GM19240 (cell line): ENCODE data around the gene FKRP.
A peak's percentile ranks its signal among the peaks of the same experiment; 100 is the strongest.
"Not testable (repeated sequence)": the region's sequence is repeated elsewhere in the genome, so short reads cannot be mapped to it uniquely, and the experiment has no call there.

Source experiments
- DNase-seq: peaks from one replicate; pipeline ENCODE4 v3.0.0; 2011; ENCODE audit warnings: low spot score; ENCODE audit not compliant: insufficient read length

Gene FKRP

DNA sequence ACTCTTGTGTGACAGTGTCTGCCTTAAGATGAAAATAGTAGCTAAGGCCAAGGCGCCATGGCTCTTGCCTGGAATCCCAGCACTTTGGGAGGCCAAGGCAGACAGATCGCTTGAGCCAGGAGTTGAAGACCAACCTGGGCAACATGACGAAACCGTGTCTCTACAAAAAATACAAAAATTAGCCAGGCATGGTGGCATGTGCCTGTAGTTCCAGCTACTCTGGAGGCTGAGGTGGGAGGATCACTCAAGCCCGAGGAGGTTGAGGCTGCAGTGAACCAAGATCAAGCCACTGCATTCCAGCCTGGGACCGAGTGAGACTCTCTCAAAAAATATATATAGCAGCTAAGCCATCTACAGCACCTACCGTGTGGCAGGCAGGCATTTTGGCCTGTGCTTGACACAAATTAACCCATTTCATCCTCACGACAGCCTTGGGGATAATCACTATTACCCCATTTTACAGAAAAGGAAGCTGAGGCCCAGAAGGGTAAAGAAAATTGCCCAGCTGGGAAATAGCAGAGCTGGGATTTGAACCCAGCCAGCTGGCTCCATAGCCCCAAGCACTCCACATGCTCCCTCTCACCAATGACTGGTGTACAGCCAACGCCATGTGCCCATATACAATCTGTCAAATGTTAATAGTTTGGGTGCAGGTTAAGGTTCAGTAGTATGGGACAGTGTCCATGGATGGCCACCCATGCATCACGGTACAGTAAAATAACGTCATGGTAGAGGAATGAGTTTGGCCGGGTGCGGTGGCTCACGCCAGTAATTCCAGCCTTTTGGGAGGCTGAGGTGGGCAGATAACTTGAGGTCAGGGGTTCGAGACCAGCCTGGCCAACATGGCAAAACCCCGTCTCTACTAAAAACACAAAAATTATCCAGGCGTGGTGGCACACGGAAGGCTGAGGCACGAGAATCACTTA, 39.5 kb downstream of the FKRP start:
- DNase-seq: no peak

DNA sequence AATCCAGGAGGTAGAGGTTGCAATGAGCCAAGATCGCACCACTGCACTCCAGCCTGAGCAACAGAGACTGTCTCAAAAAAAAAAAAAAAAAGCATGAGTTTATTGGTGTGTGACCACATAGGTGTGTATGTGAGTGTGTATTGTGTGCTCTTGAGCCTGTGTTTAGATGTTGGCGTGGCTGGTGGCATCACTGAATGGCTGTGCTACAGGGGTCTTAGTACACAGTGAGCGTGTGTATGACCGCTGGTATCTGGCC, 40.1 kb downstream of the FKRP start:
- DNase-seq: no peak

DNA sequence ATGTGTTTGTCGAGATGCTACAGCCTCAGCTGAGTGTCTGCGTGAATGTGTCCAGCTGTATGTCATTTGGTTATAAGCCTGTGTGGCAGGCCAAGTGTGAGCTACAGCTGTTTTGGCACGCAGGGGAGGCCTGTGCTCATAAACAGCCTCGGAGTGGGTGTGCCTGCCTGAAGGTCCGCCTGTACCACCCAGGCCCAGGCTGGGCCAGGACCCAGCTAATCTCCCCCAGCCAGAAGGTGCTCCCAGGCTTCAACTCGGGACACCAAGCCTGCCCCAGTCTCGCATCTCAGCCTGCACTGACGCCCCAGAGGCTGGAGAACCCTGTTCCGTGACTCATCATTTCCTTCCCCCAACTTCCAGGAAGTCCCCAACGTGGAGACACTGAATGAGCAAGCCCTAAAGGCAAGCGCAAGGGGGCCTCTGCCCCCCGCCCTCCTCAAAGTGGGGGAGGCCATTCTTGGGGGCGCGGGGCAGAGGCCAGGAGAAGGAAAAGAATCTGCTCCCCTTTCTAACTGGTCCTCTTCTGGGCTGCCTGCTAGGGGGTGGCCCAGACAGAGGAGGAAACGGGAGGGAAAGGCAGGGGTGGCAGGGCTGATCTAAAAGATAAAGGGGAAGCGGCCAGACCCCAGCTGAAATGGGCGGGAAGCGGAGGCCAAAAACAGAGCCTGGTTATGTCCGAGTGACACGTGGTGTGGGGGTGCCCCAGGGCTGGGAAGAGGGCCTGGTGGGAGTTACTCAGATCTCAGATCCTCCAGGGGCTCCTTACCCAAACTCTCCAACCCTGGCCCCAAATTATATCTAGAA, 40.6 kb downstream of the FKRP start:
- DNase-seq: peak; percentile 71

DNA sequence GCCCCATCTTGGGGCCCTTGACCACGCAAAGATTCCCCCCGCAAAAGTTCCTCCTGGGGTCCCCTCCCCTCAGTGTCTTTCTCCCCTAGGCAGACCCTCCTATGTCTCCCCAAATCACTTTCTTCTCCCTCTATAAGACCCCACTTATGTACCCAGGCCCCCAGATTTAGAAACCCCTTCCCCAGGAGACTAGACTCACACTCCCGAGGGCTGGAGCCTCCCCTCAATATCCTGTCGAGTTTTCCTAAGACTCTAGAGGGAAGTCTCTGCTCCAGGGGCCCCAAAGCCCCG, 41.1 kb downstream of the FKRP start:
- DNase-seq: no peak

DNA sequence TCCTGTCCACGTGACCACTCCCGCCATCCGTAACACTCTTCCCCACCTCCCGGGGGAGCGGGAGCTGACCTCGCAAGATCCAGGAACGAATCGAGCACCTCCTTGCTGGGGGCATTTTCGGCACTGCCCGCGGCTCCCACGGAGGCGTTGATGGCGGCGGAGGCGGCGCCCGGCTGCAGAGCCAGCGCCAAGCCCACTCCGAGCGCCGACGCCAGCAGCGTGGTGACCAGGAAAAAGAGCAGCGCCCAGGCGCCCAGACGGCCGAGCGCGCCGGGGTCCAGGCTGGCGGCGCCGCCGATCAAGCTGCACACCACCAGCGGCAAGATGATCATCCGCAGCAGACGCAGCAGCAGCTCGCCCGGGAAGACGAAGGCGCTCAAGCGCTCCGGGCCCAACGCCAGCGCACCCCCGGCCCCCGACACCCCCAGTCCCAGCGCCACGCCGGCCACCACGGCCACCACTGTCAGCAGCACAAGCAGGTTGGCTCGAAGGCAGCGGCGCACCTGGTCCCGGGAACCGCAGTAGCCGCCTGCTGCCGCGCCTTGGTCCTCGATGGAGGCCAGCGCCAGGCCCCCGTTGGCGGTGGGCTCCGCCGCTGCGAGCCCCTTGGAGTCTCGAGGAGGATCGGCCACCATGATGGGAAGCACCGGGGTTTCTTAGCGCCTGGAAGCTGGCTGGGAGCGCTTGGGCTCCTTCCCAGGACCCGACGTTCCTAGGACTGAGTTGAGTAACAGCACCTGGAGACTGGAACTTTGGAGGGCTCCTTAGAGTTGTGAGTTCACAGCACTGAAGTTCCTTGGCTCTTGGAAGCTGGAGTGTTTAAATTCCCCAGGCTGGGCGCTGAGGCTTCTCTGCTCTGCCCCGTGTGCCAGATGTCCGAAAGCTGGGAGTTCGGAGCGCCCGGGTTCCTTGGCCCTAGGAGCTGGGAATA, 41.7 kb downstream of the FKRP start:
- DNase-seq: no peak

DNA sequence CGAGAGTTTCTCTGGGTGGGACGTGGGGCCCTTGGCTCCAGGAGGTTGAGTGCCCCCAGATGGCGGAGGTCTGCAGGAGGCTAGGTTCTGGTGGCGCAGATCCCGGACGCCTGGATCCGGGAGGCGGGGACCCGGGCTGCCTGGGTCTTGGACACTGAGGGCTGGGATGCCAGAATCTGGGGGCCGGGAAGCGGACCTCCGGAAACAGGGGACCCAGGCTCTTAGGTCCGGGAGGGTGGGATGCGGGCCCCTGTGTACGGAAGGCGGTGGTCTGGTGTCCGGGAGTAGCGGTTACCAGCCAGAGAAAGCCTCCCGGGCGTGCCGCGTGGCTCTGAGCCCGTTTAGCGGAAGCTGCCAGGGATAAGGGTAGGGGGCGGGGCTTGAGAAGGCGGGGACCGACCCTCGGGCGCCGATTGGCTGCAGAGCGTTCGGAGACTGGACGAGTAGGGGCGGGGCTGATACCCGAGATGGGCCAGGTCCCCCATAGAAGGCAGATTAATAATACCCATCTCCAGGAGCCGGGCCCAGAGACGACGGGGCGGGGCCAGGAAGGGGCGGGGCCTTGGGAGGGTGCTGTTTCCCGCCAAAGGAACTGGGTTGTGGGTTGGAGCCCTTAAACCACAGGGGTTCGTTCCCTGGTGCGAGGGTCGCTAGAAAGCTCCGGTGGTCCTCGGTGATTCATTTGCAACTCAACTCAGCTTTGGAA, 42.6 kb downstream of the FKRP start, which contains the start of gene SLC1A5:
Gene SLC1A5 (minus strand): TSS at position 333 of the 706 bp plus-strand sequence. CDS start 629 bp downstream, outside the sequence.
- DNase-seq: peak; percentile 94

DNA sequence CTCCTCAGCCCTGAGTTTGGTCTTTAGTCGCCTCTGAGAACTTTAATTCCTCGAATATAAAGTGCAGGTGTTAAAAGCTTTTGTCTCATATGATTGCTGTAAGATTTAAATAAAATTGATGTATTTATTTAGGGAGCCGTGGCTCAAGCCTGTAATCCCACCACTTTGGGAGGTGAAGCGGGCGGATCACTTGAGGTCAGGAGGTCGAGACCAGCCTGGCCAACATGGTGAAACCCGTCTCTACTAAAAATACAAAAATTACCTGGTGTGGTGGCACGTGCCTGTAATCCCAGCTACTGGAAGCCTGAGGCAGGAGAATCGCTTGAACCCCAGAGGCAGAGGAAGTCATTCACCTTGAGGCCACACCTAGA, 43.1 kb downstream of the FKRP start:
- DNase-seq: no peak

DNA sequence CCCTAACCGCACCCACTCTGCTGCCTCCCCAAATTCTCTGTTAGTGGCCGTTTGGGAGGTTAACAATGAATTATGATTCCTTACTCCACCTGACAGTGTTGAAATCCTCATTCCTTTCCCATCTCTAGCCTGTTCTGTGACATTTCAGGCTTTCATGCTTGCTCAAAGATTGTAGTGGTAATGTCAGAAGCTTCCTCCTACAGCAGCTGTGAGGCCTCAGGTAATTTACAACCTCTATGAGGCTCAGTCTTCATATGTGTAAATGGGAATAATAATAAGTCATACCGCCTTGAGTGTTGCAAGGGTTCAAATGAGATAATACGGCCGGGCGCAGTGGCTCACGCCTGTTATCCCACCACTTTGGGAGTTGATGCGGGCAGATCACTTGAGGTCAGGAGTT, 43.5 kb downstream of the FKRP start:
- DNase-seq: no peak

DNA sequence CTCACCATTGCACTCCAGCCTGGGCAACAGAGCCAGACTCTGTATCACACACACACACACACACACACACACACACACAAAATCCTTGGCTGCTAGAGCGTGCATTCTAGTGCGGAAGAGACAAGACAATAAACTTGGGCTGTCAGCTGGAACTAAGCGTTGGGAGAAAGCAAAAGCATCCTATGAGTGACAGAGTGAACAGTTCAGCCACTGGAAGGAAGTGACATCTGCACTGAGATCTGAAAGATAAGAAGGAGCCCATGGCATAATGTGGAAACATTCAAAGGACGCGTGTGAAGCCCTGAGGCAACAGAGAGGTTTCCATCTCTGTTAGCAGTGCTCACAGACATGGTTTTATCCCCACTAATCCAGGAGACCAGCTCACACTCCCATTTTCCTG, 46.1 kb downstream of the FKRP start:
- DNase-seq: no peak

DNA sequence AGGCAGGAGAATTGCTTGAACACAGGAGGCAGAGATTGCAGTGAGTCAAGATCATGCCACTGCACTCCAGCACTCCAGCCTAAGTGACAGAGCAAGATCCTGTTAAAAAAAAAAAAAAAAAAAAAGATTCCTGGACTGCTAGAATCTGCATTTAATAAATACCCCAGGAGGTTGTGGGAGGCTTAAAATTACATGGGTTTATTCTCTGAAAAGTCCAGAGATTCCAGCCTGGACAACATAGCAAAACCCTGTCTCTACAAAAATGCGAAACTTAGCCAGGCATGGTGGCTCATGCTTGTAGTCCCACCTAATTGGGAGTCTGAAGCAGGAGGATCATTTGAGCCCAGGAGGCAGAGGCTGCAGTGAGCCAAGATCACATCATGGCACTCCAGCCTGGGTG, 52.0 kb downstream of the FKRP start:
- no peak for DNase-seq

DNA sequence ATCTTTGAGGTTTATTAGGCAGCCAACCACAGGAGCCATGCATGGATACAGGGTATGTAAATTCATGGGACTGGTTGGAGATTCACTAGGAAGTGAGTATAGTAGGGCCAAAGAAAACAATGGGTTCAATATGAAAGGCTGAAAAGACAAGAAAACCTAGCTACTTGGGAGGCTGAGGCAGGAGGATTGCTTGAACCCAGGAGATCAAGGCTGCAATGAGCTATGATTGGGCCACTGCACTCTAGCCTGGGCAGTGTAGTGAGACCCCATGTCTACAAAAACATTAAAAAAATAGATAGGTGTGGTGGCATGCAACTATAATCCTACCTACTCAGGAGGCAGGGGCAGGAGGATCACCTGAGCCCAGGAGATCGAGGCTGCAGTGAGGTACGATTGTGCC, 52.9 kb downstream of the FKRP start:
- DNase-seq: no peak

DNA sequence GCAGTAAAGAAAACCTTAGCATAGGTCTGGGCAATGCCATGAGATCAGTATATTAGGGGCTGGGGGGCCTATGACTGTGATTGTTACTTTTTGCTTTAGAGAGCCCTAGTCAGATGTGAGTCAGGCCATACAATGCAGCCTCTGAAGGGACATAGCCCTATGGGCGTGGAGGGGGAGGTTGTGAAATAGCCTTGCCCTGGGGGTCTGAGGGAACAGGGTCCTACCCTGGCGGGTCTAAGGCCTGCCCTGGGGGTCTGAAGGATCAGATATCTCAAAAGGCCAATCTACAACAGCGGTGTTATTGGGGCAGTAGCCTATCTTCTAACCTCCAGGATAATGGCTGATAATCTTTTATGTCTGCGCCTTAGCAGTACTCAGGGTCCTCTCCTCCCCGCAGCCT, 56.3 kb downstream of the FKRP start:
- no peak for DNase-seq

DNA sequence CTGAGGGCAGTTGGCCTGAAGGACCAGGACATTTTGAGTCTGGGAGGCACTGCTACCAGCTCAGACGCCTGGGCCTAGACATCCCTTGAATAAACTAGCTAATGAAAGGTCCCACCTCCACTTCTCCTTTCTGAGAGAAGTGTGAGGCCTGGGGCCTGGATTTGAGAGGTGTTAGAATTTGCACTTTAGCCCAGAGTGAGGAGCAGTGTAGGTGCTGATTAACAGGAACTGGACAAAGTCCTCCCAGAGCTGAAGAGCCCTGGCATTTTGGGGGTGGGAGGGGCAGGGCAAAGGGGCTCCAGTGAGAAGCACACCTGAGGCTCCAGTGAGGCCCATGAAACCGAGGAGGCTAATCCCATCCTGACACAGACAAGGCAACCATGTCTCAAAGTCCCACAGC, 57.7 kb downstream of the FKRP start:
- DNase-seq: no peak

DNA sequence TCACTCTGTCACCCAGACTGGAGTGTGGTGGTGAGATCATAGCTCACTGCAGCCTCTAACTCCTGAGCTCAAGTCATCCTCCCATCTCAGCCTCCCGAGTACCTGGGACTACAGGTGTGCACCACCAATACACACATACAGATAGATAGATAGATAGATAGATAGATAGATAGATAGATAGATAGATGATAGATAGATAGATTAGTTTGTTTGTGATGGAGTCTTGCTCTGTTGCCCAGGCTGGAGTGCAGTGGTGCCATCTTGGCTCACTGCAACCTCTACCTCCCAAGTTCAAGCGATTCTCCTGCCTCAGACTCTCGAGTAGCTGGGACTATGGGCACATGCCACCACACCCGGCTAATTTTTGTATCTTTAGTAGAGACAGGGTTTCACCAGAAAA, 58.6 kb downstream of the FKRP start:
- not testable (repeated sequence) for DNase-seq

DNA sequence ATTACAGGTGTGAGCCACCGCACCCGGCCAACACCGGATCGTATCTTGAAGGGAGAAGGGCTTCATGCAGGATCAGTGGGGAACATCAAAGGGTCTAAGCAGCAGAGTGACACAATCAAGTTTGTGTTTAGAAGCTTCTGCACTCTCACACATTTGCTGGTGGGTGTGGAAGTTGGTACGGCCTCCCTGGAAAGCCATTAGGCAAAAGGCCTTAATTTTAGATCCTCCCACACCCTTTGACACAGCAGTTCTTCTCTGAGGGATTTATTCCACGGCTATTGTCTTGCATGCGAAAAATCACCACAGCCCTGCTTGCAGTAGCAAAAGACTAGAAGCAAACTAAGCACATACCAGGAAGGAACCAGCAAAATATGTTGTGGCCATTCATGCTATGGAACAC, 60.8 kb downstream of the FKRP start:
- DNase-seq: no peak
